HCT116 (cell line): Measurements from ENCODE around the gene KCNN3. TPM values are rescaled to one million over a fixed set of nuclear protein-coding genes. Genes with fewer than 3 reads are reported as not detected.
"Not testable (repeated sequence)": the region's sequence is repeated elsewhere in the genome, so short reads cannot be mapped to it uniquely, and the experiment has no call there.

Source experiments
- ATAC-seq: fragments of 200-7000 bp; cut with Tn5 transposase; 2 replicates; pipeline ENCODE4 v1.9.1; 2020; ENCODE audit warnings: mild to moderate bottlenecking, moderate library complexity
- BruUV-seq: library from RNA; stranded (reverse); fragments of 400-500 nt; replicated peaks from 2 replicates; lab custom pipeline; 2021; lab: Mats Ljungman, UMichigan
- CTCF ChIA-PET: fragments of 300-600 bp; sonication (Branson Sonifier 250); formaldehyde crosslinking; loops from one replicate; lab custom pipeline; 2021; ENCODE audit warnings: antibody characterized with exemption; lab: Charles Lee
- POLR2A ChIA-PET: fragments of 300-600, 350-600 bp; sonication (Branson Sonifier 250); formaldehyde crosslinking; loops from one replicate; lab custom pipeline; 2021; ENCODE audit warnings: antibody characterized with exemption; lab: Charles Lee
- RAD21 ChIA-PET, 2 experiments: fragments of 300-600 bp; sonication (Branson Sonifier 250); formaldehyde crosslinking; loops; one replicate each; lab custom pipeline; 2023; ENCODE audit warnings: low total read pairs in 2 of 2; ENCODE audit not compliant: uncharacterized antibody in 2 of 2, unreplicated experiment in 2 of 2, low non-redundant PET in 1 of 2; lab: Charles Lee
- DNase-seq: peaks from one replicate; pipeline ENCODE4 v3.0.0-alpha.2; 2010; ENCODE audit warnings: low read depth, low spot score
- H2AFZ ChIP-seq: fragments of 200-600 bp; shearing (Covaris generic), sonication (generic); 2 replicates; pipeline ENCODE4 v1.6.1; 2017; ENCODE audit warnings: low read depth, mixed run types, mixed read lengths, antibody characterized with exemption, low read length; ENCODE audit not compliant: poor library complexity, severe bottlenecking
- H3K27ac ChIP-seq: 2 replicates; pipeline ENCODE4 v1.5.1; 2012; ENCODE audit warnings: low read depth, low read length
- H3K27me3 ChIP-seq: fragments of 200-600 bp; sonication (generic); 2 replicates; pipeline ENCODE4 v1.6.1; 2016; ENCODE audit warnings: mixed run types, low read length, mixed read lengths; ENCODE audit not compliant: insufficient read depth
- H3K36me3 ChIP-seq, 2 experiments: fragments of 200-500 bp in 1 of 2; fragments of 200-600 bp in 1 of 2; sonication (Bioruptor generic) in 1 of 2; sonication (generic) in 1 of 2; 2 replicates each; pipeline versions ENCODE4 v1.5.1 to v1.6.1; 2014 to 2016; ENCODE audit warnings: low read length in 2 of 2, inconsistent platforms in 1 of 2, mixed read lengths in 1 of 2, mixed run types in 1 of 2; ENCODE audit not compliant: insufficient read depth in 2 of 2, control insufficient read depth in 1 of 2
- H3K4me1 ChIP-seq, 2 experiments: fragments of 200-600 bp in 1 of 2; sonication (generic) in 1 of 2; 2 replicates each; pipeline versions ENCODE4 v1.5.1 to v1.6.1; 2012 to 2017; ENCODE audit warnings: low read length in 2 of 2, inconsistent platforms in 1 of 2, mild to moderate bottlenecking in 1 of 2, mixed read lengths in 1 of 2, mixed run types in 1 of 2, moderate library complexity in 1 of 2; ENCODE audit not compliant: insufficient read depth in 2 of 2, control insufficient read depth in 1 of 2
- H3K4me2 ChIP-seq: fragments of 200-600 bp; sonication (generic); 2 replicates; pipeline ENCODE4 v1.6.1; 2017; ENCODE audit warnings: mixed run types, low read length, mixed read lengths
- H3K4me3 ChIP-seq, 2 experiments: fragments of 200-600 bp in 1 of 2; sonication (generic) in 1 of 2; replicated peaks in 1 of 2; 2 replicates each; pipeline ENCODE4 v1.5.1; 2011 to 2016; ENCODE audit warnings: low read length in 2 of 2, control low read depth in 1 of 2, low read depth in 1 of 2, mild to moderate bottlenecking in 1 of 2, mixed read lengths in 1 of 2, mixed run types in 1 of 2
- H3K79me2 ChIP-seq: fragments of 200-600 bp; sonication (generic); 2 replicates; pipeline ENCODE4 v1.6.1; 2017; ENCODE audit warnings: mild to moderate bottlenecking, mixed run types, low read length, moderate library complexity, mixed read lengths; ENCODE audit not compliant: insufficient read depth
- H3K9ac ChIP-seq: fragments of 200-600 bp; sonication (generic); 2 replicates; pipeline ENCODE4 v1.6.1; 2016; ENCODE audit warnings: low read length, mixed read lengths
- H3K9me2 ChIP-seq: fragments of 200-600 bp; sonication (generic), shearing (Covaris generic); 2 replicates; pipeline ENCODE4 v1.6.1; 2017; ENCODE audit warnings: mixed run types, mild to moderate bottlenecking, moderate library complexity; ENCODE audit not compliant: insufficient read depth
- H3K9me3 ChIP-seq, 2 experiments: fragments of 200-500 bp in 1 of 2; fragments of 200-600 bp in 1 of 2; sonication (Bioruptor generic) in 1 of 2; sonication (generic) in 1 of 2; 2 replicates each; pipeline ENCODE4 v1.6.1; 2014 to 2017; ENCODE audit warnings: low read length in 2 of 2, mixed read lengths in 2 of 2, inconsistent platforms in 1 of 2, low read depth in 1 of 2, mild to moderate bottlenecking in 1 of 2, mixed run types in 1 of 2, moderate library complexity in 1 of 2; ENCODE audit not compliant: control insufficient read depth in 1 of 2, insufficient read depth in 1 of 2
- H4K20me1 ChIP-seq: fragments of 200-600 bp; sonication (generic), shearing (Covaris generic); 2 replicates; pipeline ENCODE4 v1.6.1; 2017; ENCODE audit warnings: mixed run types, mild to moderate bottlenecking, moderate library complexity; ENCODE audit not compliant: insufficient read depth
- ATF3 ChIP-seq: IDR thresholded peaks from 2 replicates; pipeline ENCODE4 v1.6.1; 2012
- ELF1 ChIP-seq: IDR thresholded peaks from 2 replicates; pipeline ENCODE4 v1.6.1; 2012; ENCODE audit warnings: low read depth, borderline replicate concordance
- EZH2phosphoT487 ChIP-seq: fragments of 200-600 bp; IDR thresholded peaks from 2 replicates; pipeline ENCODE4 v1.6.1; 2018; ENCODE audit warnings: antibody characterized with exemption, borderline replicate concordance
- POLR2A ChIP-seq: IDR thresholded peaks from 2 replicates; pipeline ENCODE4 v1.7.0; 2011; ENCODE audit warnings: borderline replicate concordance; ENCODE audit not compliant: insufficient read depth, insufficient read length; ENCODE audit errors: extremely low read depth
- RAD21 ChIP-seq: IDR thresholded peaks from 2 replicates; pipeline ENCODE4 v1.6.1; 2012; ENCODE audit warnings: low read depth, mild to moderate bottlenecking
- SRF ChIP-seq: IDR thresholded peaks from 2 replicates; pipeline ENCODE4 v1.6.1; 2012; ENCODE audit warnings: low read depth
- YY1 ChIP-seq: IDR thresholded peaks from 2 replicates; pipeline ENCODE4 v1.6.1; 2011; ENCODE audit warnings: low read length, low read depth, moderate library complexity, mild to moderate bottlenecking; ENCODE audit not compliant: insufficient replicate concordance; ENCODE audit errors: extremely low read depth
- ZFX ChIP-seq: fragments of 450-650 bp; IDR thresholded peaks from 2 replicates; pipeline ENCODE4 v1.6.1; 2017
- ZNF274 ChIP-seq: fragments of 200-500 bp; sonication (Bioruptor generic); IDR thresholded peaks from 2 replicates; pipeline ENCODE4 v1.6.1; 2014; ENCODE audit warnings: mild to moderate bottlenecking, low read depth, low read length, inconsistent platforms
- intact Hi-C: fragments of 100-400 bp; cut with micrococcal nuclease; formaldehyde crosslinking; loops from 2 replicates; pipeline ENCODE4 v1.10.0; 2022
- total RNA-seq: library from RNA; stranded (reverse); gene quantifications from one replicate; pipeline ENCODE4 v1.2.1, GENCODE V29; 2021; ENCODE audit not compliant: unreplicated experiment
- TF ChIP-seq, protein P1 (sequence below): IDR thresholded peaks from 2 replicates; pipeline ENCODE4 v1.6.1; 2012; ENCODE audit warnings: low read depth
- TF ChIP-seq, protein P2 (sequence below), 3 experiments: fragments of 200-600 bp in 1 of 3; sonication (generic) in 1 of 3; IDR thresholded peaks in 2 of 3; conservative IDR thresholded peaks in 1 of 3; 2 replicates each; pipeline ENCODE4 v1.5.1; 2012 to 2017; ENCODE audit warnings: low read depth in 2 of 3, low read length in 2 of 3, antibody characterized with exemption in 1 of 3, borderline replicate concordance in 1 of 3, control low read depth in 1 of 3, mild to moderate bottlenecking in 1 of 3, mixed read lengths in 1 of 3, mixed run types in 1 of 3, moderate library complexity in 1 of 3; ENCODE audit not compliant: insufficient read depth in 1 of 3

The KCNN3 gene
- total RNA-seq, 1 experiment from 2014 or later, result 1.1 TPM

- no peaks in the 10 kb centered on the region for H3K9me2 ChIP-seq
- H3K27ac ChIP-seq, result no peak overlapping the region
- no peaks in the 10 kb centered on the region for H4K20me1 ChIP-seq
- H3K9me3 ChIP-seq, result no peaks in the 10 kb centered on the region
- ATAC-seq (peak; percentile 44), DNase-seq (no peak)
- no peaks in the 10 kb centered on the region for H3K36me3 ChIP-seq
- H3K4me2 ChIP-seq, result no peak overlapping the region
- no peak overlapping the region for H3K4me3 ChIP-seq
- H3K9ac ChIP-seq, result no peak overlapping the region
- no TSS peak for BruUV-seq
- ChIA-PET RAD21 (no interaction called here), POLR2A (no interaction called here), CTCF (no interaction called here)
- no peaks in the 10 kb centered on the region for H3K27me3 ChIP-seq
- no peaks in the 10 kb centered on the region for H3K79me2 ChIP-seq
- TF ChIP-seq POLR2A (no peak), SRF (no peak), YY1 (no peak), ATF3 (no peak), ELF1 (no peak), ZNF274 (no peak), EZH2phosphoT487 (no peak), ZFX (no peak), RAD21 (no peak)
- TF ChIP-seq, protein P1, sequence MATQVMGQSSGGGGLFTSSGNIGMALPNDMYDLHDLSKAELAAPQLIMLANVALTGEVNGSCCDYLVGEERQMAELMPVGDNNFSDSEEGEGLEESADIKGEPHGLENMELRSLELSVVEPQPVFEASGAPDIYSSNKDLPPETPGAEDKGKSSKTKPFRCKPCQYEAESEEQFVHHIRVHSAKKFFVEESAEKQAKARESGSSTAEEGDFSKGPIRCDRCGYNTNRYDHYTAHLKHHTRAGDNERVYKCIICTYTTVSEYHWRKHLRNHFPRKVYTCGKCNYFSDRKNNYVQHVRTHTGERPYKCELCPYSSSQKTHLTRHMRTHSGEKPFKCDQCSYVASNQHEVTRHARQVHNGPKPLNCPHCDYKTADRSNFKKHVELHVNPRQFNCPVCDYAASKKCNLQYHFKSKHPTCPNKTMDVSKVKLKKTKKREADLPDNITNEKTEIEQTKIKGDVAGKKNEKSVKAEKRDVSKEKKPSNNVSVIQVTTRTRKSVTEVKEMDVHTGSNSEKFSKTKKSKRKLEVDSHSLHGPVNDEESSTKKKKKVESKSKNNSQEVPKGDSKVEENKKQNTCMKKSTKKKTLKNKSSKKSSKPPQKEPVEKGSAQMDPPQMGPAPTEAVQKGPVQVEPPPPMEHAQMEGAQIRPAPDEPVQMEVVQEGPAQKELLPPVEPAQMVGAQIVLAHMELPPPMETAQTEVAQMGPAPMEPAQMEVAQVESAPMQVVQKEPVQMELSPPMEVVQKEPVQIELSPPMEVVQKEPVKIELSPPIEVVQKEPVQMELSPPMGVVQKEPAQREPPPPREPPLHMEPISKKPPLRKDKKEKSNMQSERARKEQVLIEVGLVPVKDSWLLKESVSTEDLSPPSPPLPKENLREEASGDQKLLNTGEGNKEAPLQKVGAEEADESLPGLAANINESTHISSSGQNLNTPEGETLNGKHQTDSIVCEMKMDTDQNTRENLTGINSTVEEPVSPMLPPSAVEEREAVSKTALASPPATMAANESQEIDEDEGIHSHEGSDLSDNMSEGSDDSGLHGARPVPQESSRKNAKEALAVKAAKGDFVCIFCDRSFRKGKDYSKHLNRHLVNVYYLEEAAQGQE, result no peak
- TF ChIP-seq, protein P2, sequence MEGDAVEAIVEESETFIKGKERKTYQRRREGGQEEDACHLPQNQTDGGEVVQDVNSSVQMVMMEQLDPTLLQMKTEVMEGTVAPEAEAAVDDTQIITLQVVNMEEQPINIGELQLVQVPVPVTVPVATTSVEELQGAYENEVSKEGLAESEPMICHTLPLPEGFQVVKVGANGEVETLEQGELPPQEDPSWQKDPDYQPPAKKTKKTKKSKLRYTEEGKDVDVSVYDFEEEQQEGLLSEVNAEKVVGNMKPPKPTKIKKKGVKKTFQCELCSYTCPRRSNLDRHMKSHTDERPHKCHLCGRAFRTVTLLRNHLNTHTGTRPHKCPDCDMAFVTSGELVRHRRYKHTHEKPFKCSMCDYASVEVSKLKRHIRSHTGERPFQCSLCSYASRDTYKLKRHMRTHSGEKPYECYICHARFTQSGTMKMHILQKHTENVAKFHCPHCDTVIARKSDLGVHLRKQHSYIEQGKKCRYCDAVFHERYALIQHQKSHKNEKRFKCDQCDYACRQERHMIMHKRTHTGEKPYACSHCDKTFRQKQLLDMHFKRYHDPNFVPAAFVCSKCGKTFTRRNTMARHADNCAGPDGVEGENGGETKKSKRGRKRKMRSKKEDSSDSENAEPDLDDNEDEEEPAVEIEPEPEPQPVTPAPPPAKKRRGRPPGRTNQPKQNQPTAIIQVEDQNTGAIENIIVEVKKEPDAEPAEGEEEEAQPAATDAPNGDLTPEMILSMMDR (IDR thresholded peaks at IDR 0.05 in 2 of 3, conservative IDR thresholded peaks at IDR 0.05 in 1 of 3; ENCODE audit: borderline replicate concordance in 1 of 3, insufficient read depth in 1 of 3, low read depth in 2 of 3, low read length in 2 of 3), result no peak
- peaks cover 0 to 5% of the 10 kb centered on the region in 2 experiments; a peak in 1 of 4 replicates for H3K4me1 ChIP-seq
- no peak overlapping the region for H2AFZ ChIP-seq
- intact Hi-C loops, result no loop called here
These were observed 187.8 kb downstream of the KCNN3 start for GRCh38 chr1:154682254-154682653.

- BruUV-seq, H3K27ac ChIP-seq, ATAC-seq, POLR2A ChIA-PET, H2AFZ ChIP-seq, H3K36me3 ChIP-seq, H3K9me3 ChIP-seq, CTCF ChIA-PET, H3K4me1 ChIP-seq, DNase-seq, H3K79me2 ChIP-seq, H3K4me2 ChIP-seq, H3K4me3 ChIP-seq, RAD21 ChIA-PET, intact Hi-C loops, H4K20me1 ChIP-seq, H3K9ac ChIP-seq, H3K9me2 ChIP-seq, H3K27me3 ChIP-seq: not testable (repeated sequence)
These were observed 192.2 kb downstream of the KCNN3 start for GRCh38 chr1:154677844-154678243.
